Spinal cord (tissue), 10 donors: ENCODE data around the gene ZC3H18. TPM values are rescaled to one million over a fixed set of nuclear protein-coding genes. Genes with fewer than 3 reads are reported as not detected.

Source experiments
- DNase-seq, 6 donors: peaks; one replicate each; pipeline versions ENCODE4 v3.0.0 to v3.0.0-alpha.2; 2013 to 2015; ENCODE audit warnings: low spot score in 6 of 6, low read depth in 4 of 6
- H3K27ac ChIP-seq: one replicate; pipeline ENCODE4 v1.5.1; 2013; ENCODE audit warnings: low read depth, low read length, control low read depth
- H3K27me3 ChIP-seq: one replicate; pipeline ENCODE4 v1.6.1; 2013; ENCODE audit warnings: low read length; ENCODE audit not compliant: control insufficient read depth, insufficient read depth
- H3K36me3 ChIP-seq: one replicate; pipeline ENCODE4 v1.6.1; 2013; ENCODE audit warnings: low read length; ENCODE audit not compliant: control insufficient read depth, insufficient read depth
- H3K4me1 ChIP-seq: one replicate; pipeline ENCODE4 v1.6.1; 2013; ENCODE audit warnings: low read length; ENCODE audit not compliant: control insufficient read depth, insufficient read depth
- H3K4me3 ChIP-seq: one replicate; pipeline ENCODE4 v1.5.1; 2013; ENCODE audit warnings: low read depth, low read length, control low read depth
- H3K9me3 ChIP-seq: one replicate; pipeline ENCODE4 v1.6.1; 2013; ENCODE audit warnings: low read length; ENCODE audit not compliant: control insufficient read depth, insufficient read depth
- WGBS: methylation state at CpG from one replicate; pipeline ENCODE4 v1.1.5; 2013; ENCODE audit warnings: missing lambda C conversion rate; ENCODE audit not compliant: insufficient coverage; 5-methylcytosine and 5-hydroxymethylcytosine counted together
- polyA plus RNA-seq, 2 donors: library from polyadenylated mRNA; unstranded; fragments of 120-200 nt; gene quantifications; one replicate each; pipeline ENCODE4 v1.2.1, GENCODE V29; 2013; ENCODE audit not compliant: insufficient read length in 2 of 2
- total RNA-seq, 2 donors: library from RNA; depleted of rRNA in 1 of 2; stranded (reverse); fragments of 120-200 nt in 1 of 2; fragments of >200 nt in 1 of 2; gene quantifications; one replicate each; pipeline versions ENCODE4 v1.2.3 to v1.2.4, GENCODE V29; 2013 to 2014
- donor health status: healthy.

The ZC3H18 gene
- total and polyA plus RNA-seq, 4 donors: 9.1 to 46.4 (median 28.5) TPM

DNA sequence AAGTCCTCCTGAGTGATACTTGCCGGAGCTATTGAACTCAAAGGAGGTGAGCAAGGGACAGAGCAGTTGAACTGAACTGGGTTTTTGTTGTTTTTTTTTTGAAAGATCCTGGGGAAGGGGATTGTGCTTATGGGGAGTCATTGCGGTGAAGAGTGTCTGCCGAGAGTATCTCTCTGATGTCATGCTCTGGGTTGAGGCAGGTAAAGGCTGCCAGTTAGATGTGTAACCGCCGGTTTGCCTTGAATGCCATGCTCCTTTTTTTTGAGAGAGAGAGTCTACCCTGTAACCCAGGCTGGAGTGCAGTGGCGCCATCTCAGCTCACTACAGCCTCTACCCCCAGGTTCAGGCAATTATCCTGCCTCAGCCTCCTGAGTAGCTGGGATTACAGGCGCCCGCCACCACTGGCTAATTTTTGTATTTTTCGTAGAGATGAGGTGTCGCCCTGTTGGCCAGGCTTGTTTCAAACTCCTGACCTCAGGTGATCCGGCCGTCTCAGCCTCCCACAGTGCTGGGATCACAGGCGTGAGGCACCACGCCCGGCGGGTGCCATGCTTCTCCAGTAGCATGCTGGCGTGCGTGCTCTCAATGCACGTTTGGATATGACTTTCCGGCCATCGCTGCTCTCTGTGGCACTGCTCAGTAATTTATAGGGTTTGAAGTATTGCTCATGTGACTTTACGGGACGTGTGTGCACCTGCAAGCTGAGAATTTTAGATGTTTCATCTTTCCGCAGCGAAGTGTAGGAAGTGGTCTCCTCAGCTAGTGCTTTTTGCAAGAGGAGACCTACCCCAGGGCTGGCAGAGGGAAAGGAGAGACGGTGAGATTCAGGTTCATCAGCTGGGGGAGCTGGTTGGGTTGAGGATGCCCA is 8.5 kb downstream of the ZC3H18 start:
- WGBS: 95% methylated on average over 23 of the region's 26 CpGs
- no peak for DNase-seq
- Histone ChIP-seq H3K36me3 (peaks cover 84% of the 10 kb centered on the region), H3K4me1 (no peaks in the 10 kb centered on the region), H3K9me3 (no peaks in the 10 kb centered on the region), H3K4me3 (no peak overlapping the region), H3K27me3 (no peaks in the 10 kb centered on the region), H3K27ac (no peak overlapping the region)

DNA sequence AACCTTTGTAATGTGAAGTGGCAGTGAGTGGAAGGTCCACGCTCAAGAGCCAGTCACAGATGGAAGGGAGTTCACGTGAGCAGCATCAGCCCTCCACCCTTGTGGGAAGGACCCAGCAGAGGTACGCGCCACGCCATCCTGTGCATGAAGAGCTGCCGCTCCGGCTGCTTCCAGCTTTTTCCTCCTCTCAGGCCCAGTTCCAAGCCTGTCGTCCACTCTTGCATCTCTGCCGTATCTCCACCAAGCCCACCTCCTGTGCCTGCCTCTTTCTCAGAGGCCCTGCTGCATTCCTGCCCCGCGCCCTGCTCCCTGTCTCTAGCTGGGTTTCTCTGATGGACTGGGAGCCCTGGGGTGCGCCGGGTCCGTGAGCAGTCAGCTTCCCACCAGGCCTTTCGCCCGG is 10.2 kb downstream of the ZC3H18 start:
- H3K27ac ChIP-seq: no peak overlapping the region
- no peak overlapping the region for H3K4me3 ChIP-seq
- no peak for DNase-seq
- no peaks in the 10 kb centered on the region for H3K9me3 ChIP-seq
- no peaks in the 10 kb centered on the region for H3K4me1 ChIP-seq
- no peaks in the 10 kb centered on the region for H3K27me3 ChIP-seq
- WGBS: 92% methylated on average over 16 of the region's 16 CpGs
- H3K36me3 ChIP-seq: peaks cover 80% of the 10 kb centered on the region

DNA sequence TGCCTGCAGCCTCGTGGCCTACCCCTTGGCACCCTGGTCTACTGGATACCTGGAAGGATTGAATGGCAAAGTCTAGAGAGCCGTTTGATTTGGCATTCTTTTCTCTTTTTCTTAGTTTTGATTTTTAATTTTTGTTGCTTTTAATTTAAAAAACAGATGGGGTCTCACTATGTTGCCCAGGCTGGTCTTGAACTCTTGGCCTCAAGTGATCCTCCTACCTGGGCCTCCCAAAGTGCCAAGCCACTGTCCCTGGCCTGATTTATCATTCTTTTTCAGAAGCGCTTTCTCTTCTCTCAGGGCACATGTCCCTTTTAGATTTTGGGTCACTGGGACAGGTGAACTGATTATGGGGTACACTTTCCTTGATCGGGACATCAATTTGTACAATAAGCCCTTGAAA is 10.8 kb downstream of the ZC3H18 start:
- Histone ChIP-seq H3K27me3 (no peaks in the 10 kb centered on the region), H3K9me3 (no peaks in the 10 kb centered on the region), H3K4me3 (no peak overlapping the region), H3K27ac (no peak overlapping the region), H3K4me1 (no peaks in the 10 kb centered on the region), H3K36me3 (peaks cover 80% of the 10 kb centered on the region)
- 80% methylated on average over 2 of the region's 4 CpGs for WGBS
- no peak for DNase-seq

- H3K4me3 ChIP-seq: no peak overlapping the region
- peaks cover 81% of the 10 kb centered on the region for H3K36me3 ChIP-seq
- H3K27me3 ChIP-seq: no peaks in the 10 kb centered on the region
- H3K4me1 ChIP-seq: no peaks in the 10 kb centered on the region
- no peak for DNase-seq
- H3K9me3 ChIP-seq: no peaks in the 10 kb centered on the region
- no peak overlapping the region for H3K27ac ChIP-seq
- 94% methylated on average over 10 of the region's 14 CpGs for WGBS
These were observed 12.8 kb downstream of the ZC3H18 start for GRCh38 chr16:88582912-88583575.

DNA sequence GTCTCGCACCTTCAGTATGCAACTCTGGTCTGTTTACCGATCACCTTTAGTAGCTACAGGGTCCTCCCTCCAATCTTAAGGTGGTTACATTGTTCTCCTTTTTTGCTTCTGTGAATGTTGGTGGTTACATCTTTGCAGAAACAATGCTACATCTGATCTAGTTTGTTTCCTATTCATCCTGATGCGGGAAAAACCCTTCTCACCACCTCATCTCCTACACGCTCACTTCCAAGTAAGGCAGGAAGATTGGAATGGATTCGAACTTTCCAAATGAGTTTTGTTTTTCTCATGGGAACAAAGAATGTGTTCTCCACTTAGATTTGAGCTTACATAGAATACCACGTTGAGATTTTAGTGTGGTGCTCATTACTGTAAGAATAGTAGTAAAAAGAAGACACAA is 14.5 kb downstream of the ZC3H18 start:
- Histone ChIP-seq H3K27me3 (no peaks in the 10 kb centered on the region), H3K4me1 (no peaks in the 10 kb centered on the region), H3K36me3 (peaks cover 78% of the 10 kb centered on the region), H3K4me3 (no peak overlapping the region), H3K9me3 (no peaks in the 10 kb centered on the region), H3K27ac (no peak overlapping the region)
- no CpG with 5 or more reads among the region's 6 CpGs for WGBS
- DNase-seq: no peak

DNA sequence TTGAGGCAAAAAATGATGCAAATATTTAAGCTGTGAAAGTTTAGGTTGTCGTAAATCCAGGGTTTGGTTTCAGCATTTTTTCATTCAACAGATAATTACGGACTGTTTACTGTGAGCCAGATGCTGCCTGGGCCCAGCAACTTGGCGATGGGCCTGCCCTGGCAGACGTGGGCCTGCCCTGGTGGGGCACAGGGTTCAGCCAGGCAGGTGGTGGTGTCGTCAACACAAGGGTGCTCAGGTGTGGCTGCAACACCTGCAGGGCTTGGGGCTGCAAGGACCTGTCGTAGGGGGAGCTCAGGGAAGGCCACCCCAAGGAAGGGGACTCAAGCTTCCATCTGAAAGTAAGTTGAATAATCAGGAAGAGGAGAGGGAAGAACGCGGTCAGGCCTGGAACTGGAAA is 15.1 kb downstream of the ZC3H18 start:
- H3K27me3 ChIP-seq: no peaks in the 10 kb centered on the region
- no peak overlapping the region for H3K27ac ChIP-seq
- 81% methylated on average over 8 of the region's 8 CpGs for WGBS
- H3K9me3 ChIP-seq: no peaks in the 10 kb centered on the region
- H3K36me3 ChIP-seq: peaks cover 78% of the 10 kb centered on the region
- no peaks in the 10 kb centered on the region for H3K4me1 ChIP-seq
- DNase-seq: no peak
- no peak overlapping the region for H3K4me3 ChIP-seq

DNA sequence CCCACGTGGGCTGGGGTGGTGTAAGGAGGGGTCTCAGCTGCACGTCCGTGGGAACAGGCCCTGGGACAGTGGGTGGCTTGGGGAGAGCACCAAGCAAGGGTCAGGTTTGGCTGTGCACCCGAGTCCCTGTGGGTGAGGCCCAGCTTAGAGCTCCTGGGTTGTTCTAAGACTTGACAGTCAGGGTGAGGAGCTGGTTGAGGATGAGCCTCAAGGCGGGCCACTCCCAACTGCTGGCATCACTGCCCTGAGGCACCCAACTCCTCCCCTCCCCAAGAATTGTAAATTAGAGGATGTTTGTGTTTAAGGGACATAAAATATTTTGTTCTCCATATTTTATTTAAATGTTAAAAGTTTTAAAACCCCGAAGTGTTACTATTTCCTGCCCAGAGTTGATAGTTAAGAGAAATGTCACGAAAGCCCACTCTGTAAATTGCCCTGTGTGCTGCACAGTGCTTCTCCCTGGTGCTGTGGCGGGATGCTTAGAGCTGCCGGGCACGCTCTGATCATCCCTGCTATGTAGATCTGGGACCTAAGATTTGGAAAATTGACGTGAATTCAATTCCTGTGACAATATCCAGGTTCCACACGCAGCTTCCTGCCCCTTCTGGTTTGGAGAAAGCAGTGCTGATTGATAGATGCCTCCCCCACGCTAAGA is 15.9 kb downstream of the ZC3H18 start:
- Histone ChIP-seq H3K27me3 (no peaks in the 10 kb centered on the region), H3K36me3 (peaks cover 78% of the 10 kb centered on the region), H3K27ac (no peak overlapping the region), H3K4me1 (no peaks in the 10 kb centered on the region), H3K4me3 (no peak overlapping the region), H3K9me3 (no peaks in the 10 kb centered on the region)
- no peak for DNase-seq
- 88% methylated on average over 10 of the region's 13 CpGs for WGBS

DNA sequence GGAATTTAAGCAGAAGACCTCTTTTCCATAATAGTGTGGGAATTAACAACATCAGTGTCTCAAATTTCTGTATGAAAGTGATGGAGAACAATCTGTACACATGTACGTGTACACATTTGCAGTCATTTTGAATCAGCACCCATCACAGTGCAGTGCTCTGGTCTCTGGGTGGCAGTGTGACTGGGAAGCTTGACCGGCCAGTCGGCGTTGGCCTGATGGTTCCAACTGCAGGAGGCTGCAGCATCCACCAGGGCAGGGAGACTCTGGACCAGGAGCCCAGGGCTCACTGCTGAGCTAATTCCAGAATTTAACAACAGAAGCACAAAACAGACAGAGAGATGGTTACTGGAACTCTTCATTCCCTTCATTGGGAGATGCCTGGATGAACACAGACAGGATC is 17.9 kb downstream of the ZC3H18 start:
- DNase-seq: no peak
- WGBS: 91% methylated on average over 4 of the region's 4 CpGs
- Histone ChIP-seq H3K4me3 (no peak overlapping the region), H3K9me3 (no peaks in the 10 kb centered on the region), H3K27me3 (no peaks in the 10 kb centered on the region), H3K4me1 (peaks cover 2% of the 10 kb centered on the region), H3K27ac (no peak overlapping the region), H3K36me3 (peaks cover 70% of the 10 kb centered on the region)

- H3K36me3 ChIP-seq: peaks cover 70% of the 10 kb centered on the region
- peaks cover 7% of the 10 kb centered on the region for H3K4me1 ChIP-seq
- no peak for DNase-seq
- H3K4me3 ChIP-seq: no peak overlapping the region
- H3K27ac ChIP-seq: no peak overlapping the region
- no peaks in the 10 kb centered on the region for H3K27me3 ChIP-seq
- H3K9me3 ChIP-seq: no peaks in the 10 kb centered on the region
- WGBS: 95% methylated on average over 3 of the region's 6 CpGs
These were observed 18.6 kb downstream of the ZC3H18 start for GRCh38 chr16:88588754-88589153.
